ENCODE measurements around the gene TRIM2. TPM values are rescaled to one million over a fixed set of nuclear protein-coding genes. Genes with fewer than 3 reads are reported as not detected.

The TRIM2 gene
- total and polyA plus RNA-seq, 2 of the 8 experiments (the other 6 are each of a cell fraction or from before 2014, with no cell fraction given), result 34.0 to 59.8 TPM

DNA sequence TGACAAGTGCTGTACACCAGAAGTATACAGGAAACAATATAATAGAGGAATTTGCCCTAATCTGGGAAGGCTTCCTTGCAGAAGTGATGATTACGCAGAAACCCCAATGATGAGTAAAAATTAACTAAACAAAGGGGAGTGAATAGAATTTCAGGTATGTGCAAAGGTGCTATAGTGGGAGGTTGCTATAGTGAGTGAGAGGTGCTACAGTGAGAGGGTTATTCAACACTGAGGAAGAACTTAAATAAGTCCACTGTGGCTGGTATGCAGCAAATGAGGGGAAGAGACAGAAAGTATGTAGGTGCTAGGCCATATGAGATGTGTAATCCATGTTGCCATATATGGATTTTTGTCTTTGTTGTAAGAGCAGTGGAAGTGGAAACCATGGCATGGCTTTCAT lies 69.5 kb downstream of the TRIM2 start:
- Histone ChIP-seq H3K79me2 (ENCODE audit: control insufficient read depth in 1 of 2, insufficient read depth in 2 of 2, low read length in 2 of 2) (peaks cover 0 to 37% of the 10 kb centered on the region in 2 experiments; a peak in 2 of 4 replicates), H3K79me1 (ENCODE audit: low read depth, low read length) (no peaks in the 10 kb centered on the region), H3K4me3 (ENCODE audit: extremely low read depth in 1 of 4, insufficient read depth in 2 of 4, low read depth in 3 of 4, low read length in 4 of 4) (no peak overlapping the region), H2BK15ac (ENCODE audit: low read length) (no peak overlapping the region), H3K4ac (replicated peaks; ENCODE audit: insufficient read length, low read depth, low read length) (no peak overlapping the region), H3K4me2 (ENCODE audit: insufficient read depth in 1 of 2, low read depth in 2 of 2, low read length in 2 of 2) (no peak overlapping the region), H2AK5ac (ENCODE audit: low read depth, low read length) (no peak overlapping the region), H3K9ac (replicated peaks in 1 of 4; ENCODE audit: extremely low read depth in 1 of 4, low read depth in 3 of 4, low read length in 3 of 4) (no peak overlapping the region), H2BK120ac (replicated peaks; ENCODE audit: low read depth, low read length) (no peak overlapping the region), H3K36me3 (ENCODE audit: control insufficient read depth in 2 of 4, insufficient read depth in 4 of 4, low read length in 3 of 4) (peaks cover 0 to 23% (median 6%) of the 10 kb centered on the region in 4 experiments; a peak in 4 of 8 replicates), H3K18ac (ENCODE audit: extremely low read depth, low read length) (no peak overlapping the region), H3K4me1 (replicated peaks in 1 of 4; ENCODE audit: control insufficient read depth in 3 of 4, insufficient read depth in 4 of 4, low read length in 3 of 4) (peaks cover 6 to 20% (median 12%) of the 10 kb centered on the region in 4 experiments; a peak in 6 of 7 replicates), H3K23ac (ENCODE audit: insufficient read length) (no peak overlapping the region), H4K91ac (replicated peaks; ENCODE audit: insufficient read length, low read length) (no peak overlapping the region), H4K5ac (ENCODE audit: insufficient read length, low read depth, low read length) (no peak overlapping the region), H3K27ac (ENCODE audit: low read depth, low read length) (no peak overlapping the region), H3K27me3 (replicated peaks in 1 of 4; ENCODE audit: control insufficient read depth in 3 of 4, extremely low read depth in 1 of 4, insufficient read depth in 3 of 4, low read length in 3 of 4) (no peaks in the 10 kb centered on the region), H3K9me3 (ENCODE audit: insufficient read depth in 2 of 2, low read depth in 1 of 2, low read length in 1 of 2) (no peaks in the 10 kb centered on the region), H2AFZ (ENCODE audit: low read length) (no peak overlapping the region), H2BK5ac (ENCODE audit: low read depth, low read length) (no peak overlapping the region), H2BK12ac (ENCODE audit: low read depth, low read length) (no peak overlapping the region), H2BK20ac (ENCODE audit: low read length) (no peak overlapping the region), H4K20me1 (replicated peaks in 1 of 2; ENCODE audit: control insufficient read depth in 1 of 2, insufficient read depth in 2 of 2, low read length in 2 of 2) (peaks cover 0 to 5% of the 10 kb centered on the region in 2 experiments), H3K23me2 (ENCODE audit: low read depth, low read length) (no peaks in the 10 kb centered on the region), H3K14ac (ENCODE audit: insufficient read length) (no peak overlapping the region), H4K8ac (ENCODE audit: extremely low read depth, insufficient read depth, low read length) (no peak overlapping the region), H3K56ac (replicated peaks; ENCODE audit: insufficient read length, low read depth, low read length) (no peak overlapping the region)
- TF ChIP-seq SP2 (IDR thresholded peaks at IDR 0.05; ENCODE audit: low read length), result no peak
- TF ChIP-seq CHD2 (IDR thresholded peaks at IDR 0.05; ENCODE audit: low read length), result no peak
- no peak for TF ChIP-seq CBX8 (IDR thresholded peaks at IDR 0.05; ENCODE audit: borderline replicate concordance, low read depth, low read length)
- TF ChIP-seq PHF8 (conservative IDR thresholded peaks at IDR 0.05; ENCODE audit: low read depth, low read length), result no peak
- no peak for TF ChIP-seq POLR2AphosphoS5 (IDR thresholded peaks at IDR 0.05; ENCODE audit: low read depth, low read length)
- no peak for TF ChIP-seq TEAD4 (IDR thresholded peaks at IDR 0.05; ENCODE audit: low read depth, low read length)
- TF ChIP-seq RBBP5 (IDR thresholded peaks at IDR 0.05; ENCODE audit: borderline replicate concordance, low read depth, low read length), result no peak
- TF ChIP-seq, protein P1, sequence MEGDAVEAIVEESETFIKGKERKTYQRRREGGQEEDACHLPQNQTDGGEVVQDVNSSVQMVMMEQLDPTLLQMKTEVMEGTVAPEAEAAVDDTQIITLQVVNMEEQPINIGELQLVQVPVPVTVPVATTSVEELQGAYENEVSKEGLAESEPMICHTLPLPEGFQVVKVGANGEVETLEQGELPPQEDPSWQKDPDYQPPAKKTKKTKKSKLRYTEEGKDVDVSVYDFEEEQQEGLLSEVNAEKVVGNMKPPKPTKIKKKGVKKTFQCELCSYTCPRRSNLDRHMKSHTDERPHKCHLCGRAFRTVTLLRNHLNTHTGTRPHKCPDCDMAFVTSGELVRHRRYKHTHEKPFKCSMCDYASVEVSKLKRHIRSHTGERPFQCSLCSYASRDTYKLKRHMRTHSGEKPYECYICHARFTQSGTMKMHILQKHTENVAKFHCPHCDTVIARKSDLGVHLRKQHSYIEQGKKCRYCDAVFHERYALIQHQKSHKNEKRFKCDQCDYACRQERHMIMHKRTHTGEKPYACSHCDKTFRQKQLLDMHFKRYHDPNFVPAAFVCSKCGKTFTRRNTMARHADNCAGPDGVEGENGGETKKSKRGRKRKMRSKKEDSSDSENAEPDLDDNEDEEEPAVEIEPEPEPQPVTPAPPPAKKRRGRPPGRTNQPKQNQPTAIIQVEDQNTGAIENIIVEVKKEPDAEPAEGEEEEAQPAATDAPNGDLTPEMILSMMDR (IDR thresholded peaks at IDR 0.05; ENCODE audit: control extremely low read depth in 1 of 3, insufficient read depth in 1 of 3, low read depth in 1 of 3, low read length in 3 of 3), result no peak
- no peak for TF ChIP-seq SP1 (IDR thresholded peaks at IDR 0.05; ENCODE audit: low read depth, low read length)
- no peak for FAIRE-seq
- CTCF ChIA-PET (ENCODE audit: partially characterized antibody), result interaction anchor here (0.7 to 1.1 kb wide), 2 partner anchors 12 to 20 kb away, joined by 3 read pairs; no protein-coding TSS in a partner anchor
- no peak for DNase-seq (ENCODE audit: low read depth in 1 of 2, low spot score in 2 of 2)
- POLR2A ChIA-PET (ENCODE audit: partially characterized antibody), result interaction anchor here (2.0 kb wide), 1 partner anchor 25 kb away, joined by 6 read pairs; no protein-coding TSS in a partner anchor
- WGBS, 2 experiments (ENCODE audit: extremely low coverage in 1 of 2, insufficient coverage in 1 of 2, insufficient read length in 1 of 2, insufficient replicate concordance in 2 of 2, low coverage in 1 of 2, low lambda C conversion rate in 2 of 2, missing lambda C conversion rate in 1 of 2), result 76% methylated on average over 1 of the region's 1 CpG; no CpG with 5 or more reads in 1 of the 2 experiments
